Gastrocnemius medialis (tissue), 4 donors: ENCODE measurements around the gene HOXD9. TPM values are rescaled to one million over a fixed set of nuclear protein-coding genes. Genes with fewer than 3 reads are reported as not detected.

Experiments used
- ATAC-seq, 2 donors: fragments of 150-250 bp; one replicate each; pipeline ENCODE4 v1.9.1; 2016
- DNase-seq, 2 donors: peaks; one replicate each; pipeline ENCODE4 v3.0.0-alpha.2; 2019
- H3K27ac ChIP-seq, 4 donors: fragments of 200-600 bp; sonication (generic); 1 replicate in 1 of 4; 2 replicates in 3 of 4; pipeline ENCODE4 v1.5.1; 2016 to 2018; ENCODE audit warnings: mild to moderate bottlenecking in 2 of 4, moderate library complexity in 1 of 4
- H3K27me3 ChIP-seq, 3 donors: fragments of 200-600 bp; sonication (generic) in 2 of 3; 1 replicate in 1 of 3; 2 replicates in 2 of 3; pipeline versions ENCODE4 v1.5.1 to v1.6.0; 2016 to 2019; ENCODE audit warnings: mild to moderate bottlenecking in 1 of 3, moderate library complexity in 1 of 3
- H3K36me3 ChIP-seq, 2 donors: fragments of 200-600 bp; sonication (generic) in 1 of 2; one replicate each; pipeline ENCODE4 v1.5.1; 2017 to 2018
- H3K4me1 ChIP-seq, 2 donors: fragments of 200-600 bp; sonication (generic) in 1 of 2; one replicate each; pipeline ENCODE4 v1.5.1; 2016 to 2017; ENCODE audit warnings: mild to moderate bottlenecking in 2 of 2
- H3K4me3 ChIP-seq, 4 donors: fragments of 200-600 bp; sonication (generic) in 3 of 4; 1 replicate in 1 of 4; 2 replicates in 3 of 4; pipeline ENCODE4 v1.5.1; 2016 to 2019; ENCODE audit warnings: mild to moderate bottlenecking in 2 of 4
- H3K9me3 ChIP-seq, 3 donors: fragments of 200-600 bp; sonication (generic) in 2 of 3; 1 replicate in 1 of 3; 2 replicates in 2 of 3; pipeline ENCODE4 v1.5.1; 2016 to 2019
- CTCF ChIP-seq, 5 experiments: fragments of 450-650 bp in 3 of 5; fragments of 200-600 bp in 2 of 5; sonication (generic) in 2 of 5; IDR thresholded peaks in 4 of 5; conservative IDR thresholded peaks in 1 of 5; 1 replicate in 4 of 5; 2 replicates in 1 of 5; pipeline ENCODE4 v1.5.1; 2016 to 2019; ENCODE audit warnings: antibody characterized with exemption in 5 of 5, mild to moderate bottlenecking in 3 of 5, moderate library complexity in 3 of 5
- POLR2A ChIP-seq, 2 donors: fragments of 450-650 bp; IDR thresholded peaks; one replicate each; pipeline ENCODE4 v1.6.1; 2017; ENCODE audit warnings: antibody characterized with exemption in 2 of 2, mild to moderate bottlenecking in 2 of 2, moderate library complexity in 2 of 2
- in situ Hi-C, 4 donors: fragments of 200-750 bp; cut with MboI; loops; one replicate each; pipeline versions ENCODE4 v1.15.0 to v1.8.0; 2017; ENCODE audit warnings: low sequenced_read_pairs in 4 of 4
- intact Hi-C: fragments of 100-400 bp; cut with DNase I; formaldehyde crosslinking; loops from one replicate; pipeline ENCODE4 v1.15.1; 2023; ENCODE audit warnings: low total_unique reads
- total RNA-seq, 4 donors: library from RNA; depleted of rRNA; stranded (reverse); fragments of >200 nt; gene quantifications; one replicate each; pipeline versions ENCODE4 v1.1.0 to v1.2.3, GENCODE V29; 2016

Gene HOXD9
- total RNA-seq, 4 donors from 2014 or later: 0.33 to 1.8 (median 0.78) TPM

- in situ Hi-C loops: loop anchor here in 3 of 4 donors (10.0 to 25.0 kb wide), 3 partner anchors 409 to 1017 kb away; no protein-coding TSS in a partner anchor
- Histone ChIP-seq H3K4me1 (peaks cover 3 to 5% of the 10 kb centered on the region in 2 donors), H3K27me3 (peaks cover 5 to 12% (median 5%) of the 10 kb centered on the region in 3 donors), H3K9me3 (no peaks in the 10 kb centered on the region), H3K36me3 (no peaks in the 10 kb centered on the region), H3K27ac (no peak overlapping the region), H3K4me3 (no peak overlapping the region)
- TF ChIP-seq CTCF (IDR thresholded peaks at IDR 0.05 in 4 of 5, conservative IDR thresholded peaks at IDR 0.05 in 1 of 5): no peak
- no peak for TF ChIP-seq POLR2A (IDR thresholded peaks at IDR 0.05)
- no peak for DNase-seq
- intact Hi-C loops: no loop called here
- ATAC-seq: no peak
These were observed 22.8 kb downstream of the HOXD9 start for GRCh38 chr2:176145085-176145969.

GRCh38 chr2:176146101-176146500 lies 23.6 kb downstream of the HOXD9 start:
- no peaks in the 10 kb centered on the region for H3K9me3 ChIP-seq
- intact Hi-C loops (no loop called here), in situ Hi-C loops (loop anchor here in 3 of 4 donors (10.0 to 25.0 kb wide), 3 partner anchors 409 to 1016 kb away; no protein-coding TSS in a partner anchor)
- ATAC-seq (no peak), DNase-seq (no peak)
- H3K27me3 ChIP-seq: peaks cover 4 to 5% (median 5%) of the 10 kb centered on the region in 3 donors
- peaks cover under 1 to 3% of the 10 kb centered on the region in 2 donors for H3K4me1 ChIP-seq
- no peaks in the 10 kb centered on the region for H3K36me3 ChIP-seq
- H3K27ac ChIP-seq: no peak overlapping the region
- TF ChIP-seq CTCF (IDR thresholded peaks at IDR 0.05 in 4 of 5, conservative IDR thresholded peaks at IDR 0.05 in 1 of 5) (no peak), POLR2A (IDR thresholded peaks at IDR 0.05) (no peak)
- H3K4me3 ChIP-seq: no peak overlapping the region

- TF ChIP-seq POLR2A (IDR thresholded peaks at IDR 0.05): no peak
- TF ChIP-seq CTCF (IDR thresholded peaks at IDR 0.05 in 4 of 5, conservative IDR thresholded peaks at IDR 0.05 in 1 of 5): no peak
- Histone ChIP-seq H3K4me3 (no peak overlapping the region), H3K27ac (no peak overlapping the region), H3K36me3 (no peaks in the 10 kb centered on the region), H3K9me3 (no peaks in the 10 kb centered on the region), H3K4me1 (peaks cover 0 to 3% of the 10 kb centered on the region in 2 donors), H3K27me3 (peaks cover 0 to 5% (median 5%) of the 10 kb centered on the region in 3 donors)
- intact Hi-C loops: no loop called here
- DNase-seq (no peak), ATAC-seq (no peak)
- in situ Hi-C loops: loop anchor here in 3 of 4 donors (10.0 to 25.0 kb wide), 3 partner anchors 408 to 1016 kb away; no protein-coding TSS in a partner anchor
These were observed 24.1 kb downstream of the HOXD9 start for GRCh38 chr2:176146645-176147044.

GRCh38 chr2:176147210-176147799 lies 24.8 kb downstream of the HOXD9 start:
- no peak overlapping the region for H3K4me3 ChIP-seq
- no peak for ATAC-seq
- peaks cover 0 to 3% of the 10 kb centered on the region in 2 donors for H3K4me1 ChIP-seq
- no peaks in the 10 kb centered on the region for H3K9me3 ChIP-seq
- in situ Hi-C loops (loop anchor here in 3 of 4 donors (10.0 to 25.0 kb wide), 3 partner anchors 407 to 1015 kb away; no protein-coding TSS in a partner anchor), intact Hi-C loops (no loop called here)
- H3K27ac ChIP-seq: no peak overlapping the region
- peaks cover 0 to 5% (median 5%) of the 10 kb centered on the region in 3 donors for H3K27me3 ChIP-seq
- no peak for DNase-seq
- TF ChIP-seq POLR2A (IDR thresholded peaks at IDR 0.05): no peak
- TF ChIP-seq CTCF (IDR thresholded peaks at IDR 0.05 in 4 of 5, conservative IDR thresholded peaks at IDR 0.05 in 1 of 5): no peak
- no peaks in the 10 kb centered on the region for H3K36me3 ChIP-seq
